ENCODE measurements around the gene LDLRAP1.

The LDLRAP1 gene

DNA sequence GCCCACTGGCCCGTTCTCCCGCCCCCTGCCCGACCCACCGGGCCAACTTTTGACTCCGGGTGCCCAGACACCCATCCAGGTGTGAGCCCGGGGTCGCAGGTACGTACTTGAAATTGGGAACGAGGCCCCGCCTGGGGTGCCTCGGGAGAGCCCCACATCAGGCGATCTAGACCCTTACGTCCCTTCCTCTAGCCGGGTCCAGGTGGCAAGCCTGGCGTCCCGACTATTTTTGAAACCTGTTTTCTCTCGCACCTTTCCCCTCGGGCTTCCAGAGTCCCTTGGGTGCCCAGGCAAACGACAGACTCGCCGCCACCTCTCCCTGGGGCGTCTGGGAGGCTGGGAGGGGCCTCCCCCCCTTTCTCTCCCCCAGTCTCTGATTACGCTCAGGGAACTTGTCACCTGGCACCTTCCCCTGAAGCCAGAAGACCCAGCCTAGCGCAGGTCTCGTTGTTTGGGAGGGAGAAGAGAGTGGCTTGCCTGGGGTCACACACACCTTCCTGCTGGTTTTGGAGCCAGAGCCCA is 898 bp downstream of the LDLRAP1 start:
- Histone ChIP-seq H3K4me3 (replicated peaks; ENCODE audit: insufficient read depth, low read length) (peak overlapping the region; percentile 87), H3K27me3 (ENCODE audit: insufficient read depth, poor library complexity, severe bottlenecking) (no peaks in the 10 kb centered on the region), H3K27ac (replicated peaks) (peak overlapping the region; percentile 47; the same call in 1 of the 2 replicates)
- DNase-seq (ENCODE audit: low read depth in 1 of 2, low spot score in 1 of 2) = no peak
- TF ChIP-seq SPI1 (IDR thresholded peaks at IDR 0.05; ENCODE audit: borderline replicate concordance, low read depth) (no peak), POLR2AphosphoS5 (IDR thresholded peaks at IDR 0.05; ENCODE audit: low read depth) (no peak), GABPA (IDR thresholded peaks at IDR 0.05; ENCODE audit: low read depth) (no peak)
- TF ChIP-seq, protein P1, sequence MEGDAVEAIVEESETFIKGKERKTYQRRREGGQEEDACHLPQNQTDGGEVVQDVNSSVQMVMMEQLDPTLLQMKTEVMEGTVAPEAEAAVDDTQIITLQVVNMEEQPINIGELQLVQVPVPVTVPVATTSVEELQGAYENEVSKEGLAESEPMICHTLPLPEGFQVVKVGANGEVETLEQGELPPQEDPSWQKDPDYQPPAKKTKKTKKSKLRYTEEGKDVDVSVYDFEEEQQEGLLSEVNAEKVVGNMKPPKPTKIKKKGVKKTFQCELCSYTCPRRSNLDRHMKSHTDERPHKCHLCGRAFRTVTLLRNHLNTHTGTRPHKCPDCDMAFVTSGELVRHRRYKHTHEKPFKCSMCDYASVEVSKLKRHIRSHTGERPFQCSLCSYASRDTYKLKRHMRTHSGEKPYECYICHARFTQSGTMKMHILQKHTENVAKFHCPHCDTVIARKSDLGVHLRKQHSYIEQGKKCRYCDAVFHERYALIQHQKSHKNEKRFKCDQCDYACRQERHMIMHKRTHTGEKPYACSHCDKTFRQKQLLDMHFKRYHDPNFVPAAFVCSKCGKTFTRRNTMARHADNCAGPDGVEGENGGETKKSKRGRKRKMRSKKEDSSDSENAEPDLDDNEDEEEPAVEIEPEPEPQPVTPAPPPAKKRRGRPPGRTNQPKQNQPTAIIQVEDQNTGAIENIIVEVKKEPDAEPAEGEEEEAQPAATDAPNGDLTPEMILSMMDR (IDR thresholded peaks at IDR 0.05; ENCODE audit: insufficient read depth, low read length) = no peak
- TF ChIP-seq, protein P2, sequence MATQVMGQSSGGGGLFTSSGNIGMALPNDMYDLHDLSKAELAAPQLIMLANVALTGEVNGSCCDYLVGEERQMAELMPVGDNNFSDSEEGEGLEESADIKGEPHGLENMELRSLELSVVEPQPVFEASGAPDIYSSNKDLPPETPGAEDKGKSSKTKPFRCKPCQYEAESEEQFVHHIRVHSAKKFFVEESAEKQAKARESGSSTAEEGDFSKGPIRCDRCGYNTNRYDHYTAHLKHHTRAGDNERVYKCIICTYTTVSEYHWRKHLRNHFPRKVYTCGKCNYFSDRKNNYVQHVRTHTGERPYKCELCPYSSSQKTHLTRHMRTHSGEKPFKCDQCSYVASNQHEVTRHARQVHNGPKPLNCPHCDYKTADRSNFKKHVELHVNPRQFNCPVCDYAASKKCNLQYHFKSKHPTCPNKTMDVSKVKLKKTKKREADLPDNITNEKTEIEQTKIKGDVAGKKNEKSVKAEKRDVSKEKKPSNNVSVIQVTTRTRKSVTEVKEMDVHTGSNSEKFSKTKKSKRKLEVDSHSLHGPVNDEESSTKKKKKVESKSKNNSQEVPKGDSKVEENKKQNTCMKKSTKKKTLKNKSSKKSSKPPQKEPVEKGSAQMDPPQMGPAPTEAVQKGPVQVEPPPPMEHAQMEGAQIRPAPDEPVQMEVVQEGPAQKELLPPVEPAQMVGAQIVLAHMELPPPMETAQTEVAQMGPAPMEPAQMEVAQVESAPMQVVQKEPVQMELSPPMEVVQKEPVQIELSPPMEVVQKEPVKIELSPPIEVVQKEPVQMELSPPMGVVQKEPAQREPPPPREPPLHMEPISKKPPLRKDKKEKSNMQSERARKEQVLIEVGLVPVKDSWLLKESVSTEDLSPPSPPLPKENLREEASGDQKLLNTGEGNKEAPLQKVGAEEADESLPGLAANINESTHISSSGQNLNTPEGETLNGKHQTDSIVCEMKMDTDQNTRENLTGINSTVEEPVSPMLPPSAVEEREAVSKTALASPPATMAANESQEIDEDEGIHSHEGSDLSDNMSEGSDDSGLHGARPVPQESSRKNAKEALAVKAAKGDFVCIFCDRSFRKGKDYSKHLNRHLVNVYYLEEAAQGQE (IDR thresholded peaks at IDR 0.05; ENCODE audit: insufficient replicate concordance, low read depth) = no peak

DNA sequence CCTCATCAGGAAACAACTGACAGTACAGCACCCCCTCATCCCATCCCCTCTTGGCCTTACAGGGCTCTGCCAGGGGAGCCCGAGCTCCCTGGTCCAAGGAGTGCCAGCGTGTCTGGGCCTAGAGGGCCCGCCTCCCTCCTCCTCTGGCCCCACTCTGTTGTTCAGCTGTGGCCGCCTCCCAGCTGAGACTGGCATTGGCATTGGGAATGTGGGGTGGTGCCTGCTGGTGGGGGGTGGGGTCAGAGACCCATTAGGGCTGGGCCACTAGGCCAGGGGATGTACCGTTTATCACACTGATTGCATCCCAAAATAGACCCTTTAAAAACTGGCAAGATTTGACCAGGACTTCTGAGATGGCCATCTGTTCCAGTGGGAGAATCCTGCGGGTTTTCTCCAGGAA is 1.4 kb downstream of the LDLRAP1 start:
- Histone ChIP-seq H3K27ac (replicated peaks) (no peak overlapping the region), H3K27me3 (ENCODE audit: insufficient read depth, poor library complexity, severe bottlenecking) (no peaks in the 10 kb centered on the region), H3K4me3 (replicated peaks; ENCODE audit: insufficient read depth, low read length) (no peak overlapping the region)
- TF ChIP-seq, protein P1 (IDR thresholded peaks at IDR 0.05; ENCODE audit: insufficient read depth, low read length) = no peak
- TF ChIP-seq POLR2AphosphoS5 (IDR thresholded peaks at IDR 0.05; ENCODE audit: low read depth) (no peak), GABPA (IDR thresholded peaks at IDR 0.05; ENCODE audit: low read depth) (no peak), SPI1 (IDR thresholded peaks at IDR 0.05; ENCODE audit: borderline replicate concordance, low read depth) (no peak)
- TF ChIP-seq, protein P2 (IDR thresholded peaks at IDR 0.05; ENCODE audit: insufficient replicate concordance, low read depth) = no peak
- no peak for DNase-seq (ENCODE audit: low read depth in 1 of 2, low spot score in 1 of 2)

DNA sequence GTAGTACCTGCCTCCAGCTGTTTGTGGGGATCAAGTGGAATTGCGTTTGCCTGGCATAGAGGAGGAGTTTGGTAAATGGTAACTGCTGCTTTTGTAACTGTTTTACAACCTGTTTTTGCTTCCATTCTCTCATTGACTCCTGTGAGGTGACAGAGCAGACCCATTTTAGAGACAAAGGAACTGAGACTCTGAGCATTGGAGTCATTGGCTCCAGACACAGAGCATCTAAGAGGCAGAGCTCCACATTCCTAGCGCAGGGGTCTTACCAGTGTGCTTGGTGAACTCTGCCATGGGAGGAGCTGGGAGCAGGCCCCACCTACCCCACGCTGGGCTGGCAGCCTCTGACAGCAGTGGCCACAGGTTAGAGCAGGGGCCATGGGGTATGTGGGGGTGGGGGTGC is 2.4 kb downstream of the LDLRAP1 start:
- DNase-seq (ENCODE audit: low read depth in 1 of 2, low spot score in 1 of 2) = no peak
- Histone ChIP-seq H3K27ac (replicated peaks) (no peak overlapping the region), H3K27me3 (ENCODE audit: insufficient read depth, poor library complexity, severe bottlenecking) (no peaks in the 10 kb centered on the region), H3K4me3 (replicated peaks; ENCODE audit: insufficient read depth, low read length) (no peak overlapping the region)
- TF ChIP-seq SPI1 (IDR thresholded peaks at IDR 0.05; ENCODE audit: borderline replicate concordance, low read depth) (no peak), GABPA (IDR thresholded peaks at IDR 0.05; ENCODE audit: low read depth) (no peak), POLR2AphosphoS5 (IDR thresholded peaks at IDR 0.05; ENCODE audit: low read depth) (no peak)
- TF ChIP-seq, protein P2 (IDR thresholded peaks at IDR 0.05; ENCODE audit: insufficient replicate concordance, low read depth) = no peak
- TF ChIP-seq, protein P1 (IDR thresholded peaks at IDR 0.05; ENCODE audit: insufficient read depth, low read length) = no peak

Data from HL-60 (cell line).